Limb (tissue), 2 donors: ENCODE results near the gene PDE2A.

Source experiments
- DNase-seq, 2 donors: peaks; one replicate each; pipeline ENCODE4 v3.0.0-alpha.2; 2016; ENCODE audit errors: extremely low spot score in 2 of 2

PDE2A gene

DNA sequence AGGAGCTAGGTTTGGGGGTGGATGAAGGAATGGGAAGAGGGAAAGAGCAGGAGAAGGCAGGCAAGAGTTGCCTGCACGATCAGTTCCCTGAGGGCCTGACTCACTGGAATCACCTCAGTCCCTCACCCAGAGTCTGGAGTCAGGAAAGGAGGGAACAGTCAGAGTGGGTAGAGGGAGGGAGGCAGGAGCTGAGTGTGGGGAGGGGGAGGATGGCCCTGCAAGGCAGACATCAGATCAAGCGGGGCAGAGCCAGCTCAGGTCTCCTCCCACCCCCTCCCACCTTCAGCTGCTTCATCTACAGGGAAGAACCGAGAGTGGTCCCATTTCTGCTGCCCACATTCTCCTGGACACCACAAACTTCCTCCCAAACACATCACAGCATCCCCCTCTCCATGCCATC lies 58.9 kb downstream of the PDE2A start:
- DNase-seq = no peak

DNA sequence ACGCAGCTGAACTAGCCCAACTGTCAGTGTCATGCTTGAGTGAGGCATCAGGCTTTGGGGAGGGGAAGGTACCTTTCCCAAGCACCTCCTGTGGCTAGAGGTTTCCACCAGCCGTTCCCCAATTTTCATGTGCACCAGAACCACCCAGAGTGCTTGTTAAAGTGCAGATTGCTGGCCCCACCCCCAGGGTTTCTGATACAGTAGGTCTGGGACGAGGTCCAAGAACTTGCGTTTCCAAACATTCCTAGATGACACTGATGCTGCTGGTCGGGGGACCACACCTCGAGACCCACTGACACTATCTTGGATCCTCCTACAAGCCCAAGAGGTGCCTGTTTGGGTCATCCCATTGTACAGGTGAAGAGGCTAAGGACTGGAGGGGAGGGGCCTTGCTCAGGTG lies 59.8 kb downstream of the PDE2A start:
- DNase-seq = no peak

DNA sequence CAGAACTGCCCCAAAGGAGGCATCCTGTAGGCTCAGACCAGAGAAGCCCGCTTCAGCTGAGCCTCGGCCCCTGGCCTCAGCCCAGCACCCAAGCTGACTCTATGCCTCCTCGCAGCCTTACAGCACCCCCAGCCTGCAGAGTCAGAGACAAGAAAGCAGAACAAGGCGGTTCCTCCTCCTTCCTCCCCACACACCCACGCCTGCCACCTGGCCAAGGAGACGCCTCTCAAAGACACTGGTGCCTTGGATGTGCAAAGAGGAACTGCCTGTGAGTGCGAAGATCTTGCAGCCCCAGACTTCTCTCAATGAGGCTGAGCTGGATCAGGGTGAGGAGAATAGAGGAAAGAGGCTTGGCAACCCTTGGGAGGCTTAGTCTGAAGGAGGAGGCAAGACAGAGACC lies 60.2 kb downstream of the PDE2A start:
- DNase-seq = no peak

DNA sequence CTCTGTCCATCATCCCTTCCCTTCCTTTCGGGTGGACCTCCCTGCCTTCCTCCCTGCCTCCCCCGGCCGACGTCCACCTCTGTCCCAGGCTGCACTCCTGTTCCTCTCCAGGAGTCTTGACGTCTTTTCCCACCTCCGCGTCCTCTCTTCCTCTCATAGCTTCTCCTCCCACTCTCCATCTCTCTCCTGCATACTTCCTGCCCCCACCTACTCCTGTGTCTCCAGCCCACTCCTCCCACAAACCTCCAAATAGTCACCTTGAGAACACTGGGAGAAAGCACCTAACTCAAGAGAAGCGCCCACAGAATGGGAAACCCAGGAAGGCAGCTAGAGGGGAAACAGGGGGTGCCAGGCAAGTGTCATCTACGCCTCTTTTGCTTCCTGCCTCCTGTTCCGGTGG lies 60.8 kb downstream of the PDE2A start:
- no peak for DNase-seq

DNA sequence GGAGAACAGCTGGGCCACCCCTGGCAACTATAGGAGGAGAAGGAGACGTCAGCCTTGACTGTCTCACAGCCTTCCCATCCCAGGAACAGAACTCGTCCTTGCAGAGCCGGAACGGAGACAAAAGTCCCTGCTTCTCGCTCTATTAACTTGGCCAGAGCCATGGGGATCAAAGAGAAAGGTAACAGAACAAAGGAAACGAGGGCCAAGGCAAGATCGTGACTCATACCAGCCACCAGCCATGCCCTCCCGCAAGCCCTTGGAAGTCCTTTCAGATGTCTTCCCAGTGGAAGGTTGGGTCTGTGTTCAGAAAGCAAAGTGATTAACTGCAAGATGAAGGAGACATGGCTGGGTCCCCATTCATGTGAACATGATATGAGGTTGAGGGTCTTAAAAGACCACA lies 64.7 kb downstream of the PDE2A start:
- DNase-seq = no peak

DNA sequence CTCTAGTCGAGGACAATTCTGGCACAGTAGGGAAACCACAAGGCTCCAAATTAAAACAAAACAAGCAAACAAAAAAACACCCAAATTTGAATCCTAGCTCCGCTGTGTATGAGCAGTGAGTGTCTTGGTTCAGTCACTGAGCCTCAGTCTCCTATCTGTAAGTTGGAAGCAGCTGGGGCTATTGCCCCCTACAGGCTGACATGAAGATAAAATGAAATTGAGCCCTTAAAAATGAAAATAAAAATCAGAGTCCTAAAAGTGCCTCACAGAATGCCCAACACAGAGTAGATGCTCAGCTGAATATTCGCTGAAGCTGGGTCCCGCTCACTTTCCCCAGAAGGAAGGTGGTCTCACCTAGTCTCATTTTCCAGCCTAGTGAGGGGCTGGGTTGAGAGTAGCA lies 65.2 kb downstream of the PDE2A start:
- no peak for DNase-seq

DNA sequence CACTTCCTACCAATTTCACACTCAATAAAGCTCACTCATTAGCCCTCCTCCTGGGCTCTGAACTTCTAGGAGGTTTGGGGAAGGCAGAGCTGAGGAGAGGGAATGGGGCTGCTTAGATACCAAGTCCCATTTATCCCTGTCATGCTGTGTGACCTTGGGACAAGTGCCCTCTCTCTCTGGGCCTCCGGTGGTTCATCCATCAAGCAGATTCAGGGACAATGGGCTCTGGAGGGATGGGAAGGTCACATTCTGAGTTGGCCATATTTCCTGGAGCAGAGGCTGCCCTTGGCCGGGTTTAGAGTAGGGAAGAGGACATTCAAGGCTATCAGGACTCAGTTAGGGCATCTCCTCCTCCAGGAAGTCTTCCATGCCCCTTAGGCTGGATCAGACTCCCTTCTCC lies 66.7 kb downstream of the PDE2A start:
- DNase-seq = no peak

DNA sequence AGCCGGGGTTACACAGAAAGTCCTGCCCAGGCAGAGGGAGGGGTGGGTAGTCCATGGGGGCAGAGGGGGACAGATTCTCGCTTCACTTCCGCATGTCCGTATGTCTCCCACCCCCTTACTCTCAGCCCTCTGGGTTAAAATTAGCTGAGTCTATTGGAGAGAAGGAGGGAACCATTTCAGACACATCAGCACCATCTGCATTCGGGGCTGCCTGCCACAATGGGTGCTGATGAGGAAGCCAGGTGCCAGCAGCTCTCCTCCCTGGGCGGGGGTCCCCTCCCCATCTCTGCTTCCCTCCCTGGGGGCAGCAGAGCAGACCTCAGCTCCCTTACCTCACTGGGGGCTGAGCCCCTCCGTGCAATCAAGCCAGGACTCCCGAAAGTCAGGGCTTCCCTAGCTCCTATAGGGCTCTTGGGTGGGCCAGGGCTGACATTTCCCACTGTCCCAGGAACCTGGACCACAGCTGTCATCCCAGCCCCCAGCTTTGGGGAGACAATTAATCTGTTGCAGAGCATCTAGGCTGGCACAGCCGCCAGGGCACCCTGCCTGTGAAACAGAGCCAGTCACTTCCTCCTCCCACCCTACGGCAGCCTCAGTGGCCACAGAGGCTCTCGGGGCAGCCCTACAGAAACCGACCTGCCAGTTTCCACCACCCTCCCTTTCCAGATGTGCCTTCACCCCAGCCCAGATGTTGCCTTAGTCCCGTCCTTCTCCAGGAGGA lies 67.3 kb downstream of the PDE2A start:
- no peak for DNase-seq

DNA sequence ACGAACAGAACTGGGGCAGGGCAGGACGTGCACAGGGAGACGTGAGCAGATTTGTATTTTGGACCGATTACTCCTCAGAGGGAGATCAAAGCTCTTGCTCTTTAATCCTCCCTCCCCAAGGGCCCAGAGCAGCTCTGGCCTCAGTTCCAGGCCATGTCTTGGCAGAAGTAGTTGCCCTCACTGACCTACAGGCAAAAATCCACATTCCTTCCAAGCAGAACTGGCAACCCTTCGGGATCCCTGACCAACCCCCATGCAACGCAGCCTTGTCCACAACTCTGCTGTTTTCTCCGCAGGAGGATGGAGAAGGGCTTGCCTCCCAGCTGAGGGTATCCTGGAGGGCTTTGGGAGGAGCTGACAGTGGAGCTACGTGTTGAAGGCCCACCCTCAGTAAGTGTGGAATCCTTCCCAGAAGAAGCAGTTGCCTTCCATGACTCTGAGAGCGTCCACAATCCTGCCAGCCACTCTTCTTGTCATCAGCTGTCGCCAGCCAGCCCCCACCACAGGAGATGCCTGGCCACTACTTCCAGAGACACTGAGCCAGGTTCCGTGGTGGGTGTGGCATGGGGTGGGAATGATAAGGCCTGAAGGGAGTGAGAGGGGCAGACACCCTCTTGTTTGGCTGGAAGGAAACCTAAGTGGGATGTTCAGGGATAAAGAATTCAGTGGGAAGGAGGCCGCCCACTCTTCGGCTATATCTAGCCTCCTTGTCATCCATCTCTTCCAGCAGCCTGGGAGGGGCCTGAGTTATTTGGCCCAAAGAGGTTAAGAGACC lies 68.1 kb downstream of the PDE2A start:
- DNase-seq = no peak

DNA sequence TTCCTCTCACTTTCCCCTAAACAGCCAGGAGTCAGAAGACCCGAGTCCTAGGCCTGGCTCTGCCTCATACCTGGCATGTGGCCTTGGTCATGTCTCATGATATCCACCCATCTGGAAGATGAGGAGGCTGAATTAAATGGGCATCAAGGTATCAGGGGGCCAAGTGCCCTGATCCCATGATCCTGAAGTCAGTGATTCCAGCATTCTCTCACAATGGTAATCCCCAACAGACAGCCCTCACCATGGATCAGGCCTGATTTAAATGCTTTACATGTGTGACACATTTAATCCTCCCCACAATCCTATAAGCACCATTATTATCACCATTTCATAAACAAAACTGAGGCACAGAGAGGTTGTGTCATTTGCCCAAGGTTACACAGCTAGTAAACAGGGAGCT lies 70.0 kb downstream of the PDE2A start:
- DNase-seq = no peak

DNA sequence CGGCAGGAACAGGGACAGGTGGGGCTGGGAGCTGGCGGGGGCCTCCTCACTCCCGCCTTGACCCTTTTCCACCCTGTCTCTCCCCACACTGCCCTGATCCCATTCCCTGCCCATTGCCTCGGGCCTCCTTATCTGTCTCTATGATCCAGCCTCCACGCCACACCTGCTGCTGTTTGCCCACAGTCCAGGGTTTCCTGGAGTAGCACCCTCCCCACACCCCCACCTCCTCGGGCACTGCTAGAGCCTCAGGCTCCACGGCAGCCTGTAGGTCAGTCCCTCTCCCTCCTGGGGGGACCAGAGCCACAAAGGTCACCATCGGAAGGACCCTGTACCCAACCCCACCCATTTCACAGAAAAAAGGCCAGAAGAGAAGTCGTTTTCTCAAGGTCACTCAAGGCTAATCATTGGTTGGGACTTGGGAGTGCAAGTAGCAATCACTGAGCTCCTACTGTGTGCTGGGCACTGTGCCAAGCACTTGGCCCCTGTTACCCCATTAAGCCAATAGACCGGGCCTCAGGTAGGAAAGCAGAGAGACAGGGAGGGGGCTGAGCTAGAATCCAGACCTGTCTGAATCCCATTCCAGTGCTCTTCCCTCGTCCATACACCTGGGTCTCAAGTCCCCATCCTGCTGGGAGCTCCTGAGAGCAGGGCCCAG lies 71.8 kb downstream of the PDE2A start:
- DNase-seq = no peak

DNA sequence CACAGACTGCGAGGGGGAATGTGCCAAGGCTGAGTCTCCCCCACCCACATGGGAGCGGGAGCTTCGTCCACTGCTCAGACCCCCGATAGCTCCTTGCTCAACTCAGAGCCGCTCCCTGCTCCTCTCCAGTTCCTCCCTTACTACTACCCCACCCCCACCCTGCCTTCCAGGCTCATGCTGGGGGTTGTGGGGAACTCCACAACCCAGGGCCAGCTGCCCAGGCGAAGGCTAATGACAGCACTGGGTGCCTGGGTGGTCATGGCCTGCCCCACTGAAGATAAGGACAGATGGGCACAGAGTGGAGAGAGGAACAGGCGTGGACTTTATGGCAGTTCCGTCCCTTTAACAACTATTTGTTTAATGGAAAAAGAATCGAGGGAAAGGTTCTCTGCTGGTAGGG lies 73.7 kb downstream of the PDE2A start:
- DNase-seq = no peak

DNA sequence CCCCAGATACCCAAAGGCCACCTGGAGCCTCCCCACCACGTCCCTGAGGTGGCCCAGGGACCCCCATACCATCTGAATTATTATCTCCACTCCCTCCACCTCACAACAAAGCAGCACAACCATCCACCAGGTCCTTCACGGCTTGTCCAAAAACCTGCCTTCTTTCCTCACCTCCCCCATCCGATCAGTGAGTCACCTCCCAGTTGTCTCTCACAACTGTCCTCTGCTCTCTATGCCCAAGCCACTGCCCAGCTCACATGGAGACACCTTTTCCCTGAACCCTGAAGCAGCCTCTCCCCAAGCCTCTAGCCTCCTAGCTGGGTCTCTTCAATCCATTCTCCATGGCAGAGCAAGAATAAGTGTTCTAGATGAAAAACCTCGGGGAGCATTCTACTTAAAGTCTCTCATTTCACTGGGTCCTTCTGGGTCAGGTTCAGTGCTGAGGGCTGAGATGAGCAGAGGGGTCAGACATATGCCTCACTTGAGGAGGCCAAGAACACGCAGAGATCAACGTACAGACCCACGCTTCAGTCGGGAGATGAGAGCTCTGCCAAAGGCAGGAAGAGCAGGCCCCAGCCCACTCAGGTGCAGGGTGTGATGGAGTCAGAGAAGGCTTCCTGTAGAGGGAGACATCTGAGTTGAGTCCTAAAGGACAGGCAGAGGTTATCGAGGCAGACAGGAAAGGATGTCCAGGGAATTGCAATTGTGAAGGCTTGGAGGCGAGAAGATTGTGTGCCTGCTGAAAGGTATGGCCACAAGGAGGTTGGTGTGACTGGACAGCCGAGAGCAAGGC lies 74.7 kb downstream of the PDE2A start:
- DNase-seq = no peak

DNA sequence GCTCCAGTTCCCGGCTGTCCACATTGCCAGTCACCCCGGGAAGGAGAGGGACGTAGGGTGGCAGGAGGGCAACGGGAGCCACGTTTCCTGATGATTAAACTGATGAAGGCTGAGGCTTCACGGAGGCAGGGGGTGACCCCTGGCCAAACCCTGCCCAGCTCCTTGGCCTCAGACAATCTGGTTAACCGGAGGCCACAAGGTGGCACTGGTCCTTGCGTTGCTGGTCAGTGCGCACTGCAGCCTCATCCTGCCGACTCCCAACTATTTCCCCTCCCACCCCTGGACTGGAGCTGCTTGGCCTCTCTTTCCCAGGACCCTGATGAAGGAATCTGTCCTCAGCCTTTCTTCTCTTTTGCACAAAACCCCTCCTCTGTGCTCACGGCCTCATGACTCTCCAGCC lies 75.3 kb downstream of the PDE2A start:
- no peak for DNase-seq

DNA sequence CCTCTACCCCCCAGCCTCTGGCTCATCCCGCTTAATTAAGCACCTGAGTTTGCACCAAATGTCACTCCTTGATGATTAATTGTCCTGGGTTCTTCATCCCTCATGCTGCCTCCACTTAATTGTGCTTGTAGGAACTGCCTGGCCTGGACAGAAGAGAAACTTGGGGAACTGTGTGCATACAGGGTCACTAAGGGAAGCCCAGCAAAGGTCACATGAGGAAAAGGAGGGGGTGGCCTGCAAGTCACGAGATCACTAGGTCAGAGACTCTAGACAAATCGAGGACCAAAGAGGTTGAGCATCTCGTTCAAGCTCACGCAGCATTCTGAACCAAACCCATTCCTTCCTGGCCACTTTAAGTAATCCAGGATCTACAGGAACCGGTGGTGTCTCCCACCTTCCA lies 75.8 kb downstream of the PDE2A start:
- no peak for DNase-seq

DNA sequence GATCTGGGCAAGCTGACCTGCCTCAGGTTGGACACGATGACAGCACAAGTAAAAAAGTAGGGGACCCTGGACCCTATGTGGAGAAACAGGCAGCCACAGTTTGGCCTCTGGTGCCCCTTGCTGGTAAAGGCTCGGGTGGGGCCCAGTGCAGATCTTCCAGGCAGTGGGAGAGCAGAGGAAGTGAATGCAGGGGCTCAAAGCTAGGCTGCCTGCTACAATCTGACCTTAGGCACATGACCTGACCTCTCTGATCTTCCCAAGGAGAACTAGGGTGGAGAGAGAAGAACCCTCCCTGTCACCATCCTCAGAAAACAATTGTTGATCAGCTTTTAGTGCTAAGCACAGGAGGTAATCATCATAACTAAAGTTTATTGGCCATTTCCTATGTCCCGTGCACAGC lies 76.5 kb downstream of the PDE2A start:
- no peak for DNase-seq

DNA sequence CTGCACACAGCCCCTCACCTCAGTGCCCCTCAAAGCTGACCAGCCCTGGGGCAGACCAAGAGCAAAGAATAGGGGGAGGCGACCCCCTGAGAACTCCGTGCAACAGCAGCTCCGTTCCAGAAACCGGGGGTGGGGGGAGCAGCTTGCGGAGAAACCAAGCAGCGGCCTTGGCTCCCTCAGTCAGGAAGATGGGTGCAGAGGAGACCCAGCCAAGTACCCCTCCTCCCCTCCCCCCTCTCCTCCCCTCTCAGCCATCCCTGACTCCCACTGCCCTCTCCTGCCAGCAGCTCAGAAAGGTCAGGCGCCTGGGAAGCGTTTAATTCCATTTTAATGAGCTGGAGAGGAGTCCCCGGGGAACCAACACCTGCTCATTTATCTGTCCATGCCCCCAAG lies 78.9 kb downstream of the PDE2A start:
- DNase-seq = no peak

DNA sequence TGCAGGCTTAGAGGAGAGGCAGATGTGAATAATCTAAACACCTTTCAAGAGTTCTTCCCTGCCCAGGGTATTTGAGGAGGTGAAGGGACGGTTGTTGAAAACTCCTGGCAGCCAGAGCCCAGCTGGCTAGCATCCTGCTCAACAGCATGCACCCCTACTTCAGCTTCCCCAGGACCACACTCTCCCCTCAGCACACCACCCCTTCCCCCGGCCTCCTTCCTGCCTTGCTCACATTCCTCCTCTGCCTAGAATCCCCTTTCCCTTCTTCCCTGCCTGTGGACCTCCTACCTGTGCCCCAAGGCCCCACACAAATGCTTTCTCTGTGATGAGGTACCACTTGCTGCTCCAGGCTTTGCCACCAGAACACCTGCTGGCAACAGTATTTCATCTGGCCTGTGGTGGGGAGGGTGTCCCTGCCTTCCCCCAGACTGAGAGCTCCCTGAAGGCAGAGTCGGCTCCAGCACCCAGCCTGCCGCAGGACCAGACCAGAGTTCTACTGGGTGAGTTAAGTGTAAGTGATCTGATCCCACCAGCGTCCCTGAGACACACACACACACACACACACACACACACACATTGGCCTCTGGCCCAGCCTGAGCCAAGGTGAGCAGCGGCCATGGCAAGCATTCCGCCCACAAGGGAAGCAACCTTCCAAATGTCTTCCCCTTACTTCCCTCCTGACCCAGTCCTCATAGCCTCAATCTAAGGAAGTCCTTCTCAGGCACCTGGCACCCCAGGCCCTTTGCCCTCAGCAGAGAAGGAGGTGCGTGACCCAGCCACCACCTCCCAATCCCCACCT lies 79.5 kb downstream of the PDE2A start:
- no peak for DNase-seq

DNA sequence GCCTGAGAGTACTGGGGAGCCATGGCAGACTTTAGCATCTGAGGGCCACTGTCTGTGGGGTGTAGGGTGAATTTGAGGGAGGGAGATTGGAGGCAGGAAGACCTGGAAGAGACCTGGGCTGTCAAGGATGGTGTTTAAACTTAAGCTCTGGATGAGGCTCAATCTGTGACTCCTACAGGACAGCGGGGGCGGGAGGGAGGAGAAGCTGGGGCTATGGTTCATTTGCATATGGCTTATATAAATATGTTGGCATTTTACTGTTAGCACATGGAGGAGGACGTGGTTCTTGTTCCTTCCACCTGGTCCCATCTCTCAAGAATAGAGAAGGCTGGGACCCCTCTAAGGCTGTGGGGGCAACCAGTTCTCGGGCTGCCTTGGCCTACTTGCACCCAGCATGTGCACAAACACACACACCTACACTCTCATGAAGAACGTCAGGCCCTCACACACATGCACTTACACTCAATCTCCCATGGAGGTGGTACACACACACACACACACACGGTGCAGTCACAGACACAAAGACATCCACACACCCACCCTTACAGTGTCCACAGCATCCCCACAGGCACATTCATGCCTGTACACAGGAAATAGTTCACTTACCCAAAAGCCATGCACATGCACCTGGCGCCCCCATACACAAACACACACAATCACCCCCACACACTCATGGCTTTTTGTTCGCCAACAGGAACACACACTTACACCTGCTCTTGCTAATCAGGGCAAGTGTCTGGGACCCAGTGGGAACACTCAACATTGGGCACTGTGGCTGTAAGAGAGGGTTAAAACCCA lies 81.3 kb downstream of the PDE2A start:
- no peak for DNase-seq

DNA sequence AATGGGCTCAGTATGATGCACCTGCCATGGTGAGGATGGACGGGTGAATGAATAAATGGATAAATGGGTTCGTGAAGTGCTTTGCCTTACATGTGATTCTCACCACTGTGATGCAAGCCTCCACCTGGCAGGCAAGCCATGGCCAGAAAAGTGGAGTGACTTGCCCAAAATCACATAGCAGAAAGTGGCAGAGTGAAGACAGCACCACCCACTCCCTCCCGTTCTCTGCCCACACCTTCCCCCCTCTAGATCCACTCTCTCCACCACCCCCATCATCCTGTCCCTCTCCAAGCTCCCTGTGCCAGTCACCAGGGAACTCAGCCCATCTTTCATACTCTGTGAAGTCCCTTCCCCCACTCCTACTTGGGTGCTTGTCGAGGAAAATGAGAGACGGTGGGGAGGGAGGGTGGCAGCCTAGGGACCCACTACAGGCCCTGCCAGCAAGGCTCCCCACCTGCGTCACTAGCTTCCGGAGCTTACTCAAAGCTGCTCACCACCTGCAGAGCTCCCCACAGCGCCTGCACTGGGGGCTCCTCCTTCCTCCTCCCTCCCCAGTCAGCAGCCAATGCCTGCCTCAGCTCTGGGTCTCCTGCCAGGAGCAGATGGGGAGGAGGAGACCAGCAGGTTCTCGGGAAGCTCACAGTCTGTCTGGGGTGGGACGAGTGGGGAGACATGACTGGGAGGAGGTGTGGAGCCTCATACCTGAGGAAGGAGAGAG lies 82.3 kb downstream of the PDE2A start:
- no peak for DNase-seq
